ENCODE measurements around the gene CASP8.

The CASP8 gene

GRCh38 chr2:201260302-201260800 lies at the start of gene CASP8:
Gene CASP8 (plus strand): TSS chr2:201260536. CDS start chr2:201266487, 5,951 bp downstream.
- peak; percentile 80 for DNase-seq (ENCODE audit: low read depth)
- H3K4me3 ChIP-seq (ENCODE audit: control insufficient read depth, low read depth, low read length), result peak within 1 kb of the TSS; percentile 83
- TF ChIP-seq, protein P1, sequence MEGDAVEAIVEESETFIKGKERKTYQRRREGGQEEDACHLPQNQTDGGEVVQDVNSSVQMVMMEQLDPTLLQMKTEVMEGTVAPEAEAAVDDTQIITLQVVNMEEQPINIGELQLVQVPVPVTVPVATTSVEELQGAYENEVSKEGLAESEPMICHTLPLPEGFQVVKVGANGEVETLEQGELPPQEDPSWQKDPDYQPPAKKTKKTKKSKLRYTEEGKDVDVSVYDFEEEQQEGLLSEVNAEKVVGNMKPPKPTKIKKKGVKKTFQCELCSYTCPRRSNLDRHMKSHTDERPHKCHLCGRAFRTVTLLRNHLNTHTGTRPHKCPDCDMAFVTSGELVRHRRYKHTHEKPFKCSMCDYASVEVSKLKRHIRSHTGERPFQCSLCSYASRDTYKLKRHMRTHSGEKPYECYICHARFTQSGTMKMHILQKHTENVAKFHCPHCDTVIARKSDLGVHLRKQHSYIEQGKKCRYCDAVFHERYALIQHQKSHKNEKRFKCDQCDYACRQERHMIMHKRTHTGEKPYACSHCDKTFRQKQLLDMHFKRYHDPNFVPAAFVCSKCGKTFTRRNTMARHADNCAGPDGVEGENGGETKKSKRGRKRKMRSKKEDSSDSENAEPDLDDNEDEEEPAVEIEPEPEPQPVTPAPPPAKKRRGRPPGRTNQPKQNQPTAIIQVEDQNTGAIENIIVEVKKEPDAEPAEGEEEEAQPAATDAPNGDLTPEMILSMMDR (conservative IDR thresholded peaks at IDR 0.05; ENCODE audit: control insufficient read depth, insufficient read depth, low read depth, low read length), result no peak

- H3K4me3 ChIP-seq (ENCODE audit: control insufficient read depth, low read depth, low read length), result no peak overlapping the region
- DNase-seq (ENCODE audit: low read depth), result no peak
- TF ChIP-seq, protein P1 (conservative IDR thresholded peaks at IDR 0.05; ENCODE audit: control insufficient read depth, insufficient read depth, low read depth, low read length), result no peak
These were observed 44.4 kb upstream of the CASP8 start for GRCh38 chr2:201215963-201216362.

GRCh38 chr2:201216918-201217317 lies 43.4 kb upstream of the CASP8 start:
- TF ChIP-seq, protein P1 (conservative IDR thresholded peaks at IDR 0.05; ENCODE audit: control insufficient read depth, insufficient read depth, low read depth, low read length), result no peak
- no peak overlapping the region for H3K4me3 ChIP-seq (ENCODE audit: control insufficient read depth, low read depth, low read length)
- DNase-seq (ENCODE audit: low read depth), result no peak

DNA sequence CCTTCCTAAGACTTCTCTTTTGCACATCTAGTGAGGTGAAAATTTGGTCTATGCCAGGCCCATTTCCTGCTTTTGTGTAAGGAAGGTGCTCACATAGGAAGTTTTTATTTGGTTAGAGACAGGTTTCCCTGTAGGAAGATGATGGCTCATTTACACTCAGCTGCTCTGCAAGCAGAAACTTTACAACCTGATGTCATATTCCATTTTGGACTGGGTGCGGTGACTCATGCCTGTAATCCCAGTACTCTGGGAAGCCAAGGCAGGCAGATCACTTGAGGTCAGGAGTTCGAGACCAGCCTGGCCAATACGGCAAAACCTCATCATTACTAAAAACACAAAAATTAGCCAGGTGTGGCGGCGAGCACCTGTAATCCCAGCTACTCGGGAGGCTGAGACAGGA lies 41.6 kb upstream of the CASP8 start:
- H3K4me3 ChIP-seq (ENCODE audit: control insufficient read depth, low read depth, low read length), result no peak overlapping the region
- peak; percentile 40 for DNase-seq (ENCODE audit: low read depth)
- TF ChIP-seq, protein P1 (conservative IDR thresholded peaks at IDR 0.05; ENCODE audit: control insufficient read depth, insufficient read depth, low read depth, low read length), result no peak

- TF ChIP-seq, protein P1 (conservative IDR thresholded peaks at IDR 0.05; ENCODE audit: control insufficient read depth, insufficient read depth, low read depth, low read length), result no peak
- no peak for DNase-seq (ENCODE audit: low read depth)
These were observed 40.8 kb upstream of the CASP8 start for GRCh38 chr2:201219328-201220096.

GRCh38 chr2:201220102-201220570 lies 40.2 kb upstream of the CASP8 start:
- H3K4me3 ChIP-seq (ENCODE audit: control insufficient read depth, low read depth, low read length), result no peak overlapping the region
- DNase-seq (ENCODE audit: low read depth), result no peak
- TF ChIP-seq, protein P1 (conservative IDR thresholded peaks at IDR 0.05; ENCODE audit: control insufficient read depth, insufficient read depth, low read depth, low read length), result no peak

More at GRCh38 chr2:201219328-201220096, 40.8 kb upstream of the CASP8 start:
- H3K4me3 ChIP-seq (ENCODE audit: control insufficient read depth, low read depth, low read length), result no peak overlapping the region
